ENCODE measurements around the gene C19orf25.

Gene C19orf25

GRCh38 chr19:1438035-1438932 lies 40.7 kb downstream of the C19orf25 start, which contains the start of gene RPS15:
TSS of gene RPS15 (plus strand) at chr19:1438396. CDS start at chr19:1438426, 30 bp downstream.
- H3K27me3 ChIP-seq (ENCODE audit: control insufficient read depth, insufficient read depth, low read length): no peaks in the 10 kb centered on the region

GRCh38 chr19:1437609-1438008 lies 41.4 kb downstream of the C19orf25 start:
- H3K36me3 ChIP-seq (ENCODE audit: control insufficient read depth, insufficient read depth, low read length): peaks cover 17% of the 10 kb centered on the region
- H3K9ac ChIP-seq (ENCODE audit: low read length): no peak overlapping the region
- no peaks in the 10 kb centered on the region for H3K27me3 ChIP-seq (ENCODE audit: control insufficient read depth, insufficient read depth, low read length)
- no peak overlapping the region for H3K4me3 ChIP-seq (ENCODE audit: low read length)
- peaks cover 10% of the 10 kb centered on the region for H3K4me1 ChIP-seq (ENCODE audit: control insufficient read depth, insufficient read depth, low read length)
- no peaks in the 10 kb centered on the region for H3K9me3 ChIP-seq (ENCODE audit: control insufficient read depth, low read length)

More at GRCh38 chr19:1438035-1438932, 40.7 kb downstream of the C19orf25 start, which contains the start of gene RPS15:
- Histone ChIP-seq H3K9me3 (ENCODE audit: control insufficient read depth, low read length) (no peaks in the 10 kb centered on the region), H3K4me1 (ENCODE audit: control insufficient read depth, insufficient read depth, low read length) (peaks cover 10% of the 10 kb centered on the region), H3K36me3 (ENCODE audit: control insufficient read depth, insufficient read depth, low read length) (peaks cover 17% of the 10 kb centered on the region), H3K9ac (ENCODE audit: low read length) (peak within 1 kb of the TSS; percentile 90), H3K4me3 (ENCODE audit: low read length) (peak within 1 kb of the TSS; percentile 72)

- no peak overlapping the region for H3K4me3 ChIP-seq (ENCODE audit: low read length)
- H3K4me1 ChIP-seq (ENCODE audit: control insufficient read depth, insufficient read depth, low read length): peaks cover 10% of the 10 kb centered on the region
- H3K9ac ChIP-seq (ENCODE audit: low read length): no peak overlapping the region
- peaks cover 3% of the 10 kb centered on the region for H3K36me3 ChIP-seq (ENCODE audit: control insufficient read depth, insufficient read depth, low read length)
- H3K9me3 ChIP-seq (ENCODE audit: control insufficient read depth, low read length): no peaks in the 10 kb centered on the region
- H3K27me3 ChIP-seq (ENCODE audit: control insufficient read depth, insufficient read depth, low read length): no peaks in the 10 kb centered on the region
These were observed 43.5 kb downstream of the C19orf25 start for GRCh38 chr19:1435378-1435989.

GRCh38 chr19:1434577-1435060 lies 44.4 kb downstream of the C19orf25 start:
- H3K27me3 ChIP-seq (ENCODE audit: control insufficient read depth, insufficient read depth, low read length): no peaks in the 10 kb centered on the region
- no peak overlapping the region for H3K9ac ChIP-seq (ENCODE audit: low read length)
- H3K36me3 ChIP-seq (ENCODE audit: control insufficient read depth, insufficient read depth, low read length): no peaks in the 10 kb centered on the region
- no peak overlapping the region for H3K4me3 ChIP-seq (ENCODE audit: low read length)
- no peaks in the 10 kb centered on the region for H3K9me3 ChIP-seq (ENCODE audit: control insufficient read depth, low read length)
- peaks cover 10% of the 10 kb centered on the region for H3K4me1 ChIP-seq (ENCODE audit: control insufficient read depth, insufficient read depth, low read length)

GRCh38 chr19:1434040-1434366 lies 45.0 kb downstream of the C19orf25 start:
- Histone ChIP-seq H3K36me3 (ENCODE audit: control insufficient read depth, insufficient read depth, low read length) (no peaks in the 10 kb centered on the region), H3K27me3 (ENCODE audit: control insufficient read depth, insufficient read depth, low read length) (no peaks in the 10 kb centered on the region)

GRCh38 chr19:1433119-1434039 lies 45.6 kb downstream of the C19orf25 start:
- H3K9ac ChIP-seq (ENCODE audit: low read length): no peak overlapping the region
- no peaks in the 10 kb centered on the region for H3K27me3 ChIP-seq (ENCODE audit: control insufficient read depth, insufficient read depth, low read length)
- no peak overlapping the region for H3K4me3 ChIP-seq (ENCODE audit: low read length)
- H3K36me3 ChIP-seq (ENCODE audit: control insufficient read depth, insufficient read depth, low read length): no peaks in the 10 kb centered on the region
- H3K4me1 ChIP-seq (ENCODE audit: control insufficient read depth, insufficient read depth, low read length): peaks cover 12% of the 10 kb centered on the region
- no peaks in the 10 kb centered on the region for H3K9me3 ChIP-seq (ENCODE audit: control insufficient read depth, low read length)

More at GRCh38 chr19:1434040-1434366, 45.0 kb downstream of the C19orf25 start:
- H3K9ac ChIP-seq (ENCODE audit: low read length): no peak overlapping the region
- no peaks in the 10 kb centered on the region for H3K9me3 ChIP-seq (ENCODE audit: control insufficient read depth, low read length)
- H3K4me1 ChIP-seq (ENCODE audit: control insufficient read depth, insufficient read depth, low read length): peaks cover 11% of the 10 kb centered on the region
- no peak overlapping the region for H3K4me3 ChIP-seq (ENCODE audit: low read length)

- H3K36me3 ChIP-seq (ENCODE audit: control insufficient read depth, insufficient read depth, low read length): no peaks in the 10 kb centered on the region
- no peak overlapping the region for H3K4me3 ChIP-seq (ENCODE audit: low read length)
- H3K27me3 ChIP-seq (ENCODE audit: control insufficient read depth, insufficient read depth, low read length): no peaks in the 10 kb centered on the region
- H3K9ac ChIP-seq (ENCODE audit: low read length): no peak overlapping the region
- no peaks in the 10 kb centered on the region for H3K9me3 ChIP-seq (ENCODE audit: control insufficient read depth, low read length)
- H3K4me1 ChIP-seq (ENCODE audit: control insufficient read depth, insufficient read depth, low read length): peaks cover 12% of the 10 kb centered on the region
These were observed 46.5 kb downstream of the C19orf25 start for GRCh38 chr19:1432507-1432887.

GRCh38 chr19:1431759-1432506 lies 47.1 kb downstream of the C19orf25 start:
- H3K27me3 ChIP-seq (ENCODE audit: control insufficient read depth, insufficient read depth, low read length): no peaks in the 10 kb centered on the region
- H3K4me1 ChIP-seq (ENCODE audit: control insufficient read depth, insufficient read depth, low read length): peaks cover 12% of the 10 kb centered on the region
- H3K36me3 ChIP-seq (ENCODE audit: control insufficient read depth, insufficient read depth, low read length): no peaks in the 10 kb centered on the region
- H3K4me3 ChIP-seq (ENCODE audit: low read length): no peak overlapping the region
- H3K9me3 ChIP-seq (ENCODE audit: control insufficient read depth, low read length): no peaks in the 10 kb centered on the region
- no peak overlapping the region for H3K9ac ChIP-seq (ENCODE audit: low read length)

- H3K36me3 ChIP-seq (ENCODE audit: control insufficient read depth, insufficient read depth, low read length): peaks cover 5% of the 10 kb centered on the region
- H3K9me3 ChIP-seq (ENCODE audit: control insufficient read depth, low read length): no peaks in the 10 kb centered on the region
- H3K27me3 ChIP-seq (ENCODE audit: control insufficient read depth, insufficient read depth, low read length): no peaks in the 10 kb centered on the region
- no peak overlapping the region for H3K9ac ChIP-seq (ENCODE audit: low read length)
- no peak overlapping the region for H3K4me3 ChIP-seq (ENCODE audit: low read length)
- H3K4me1 ChIP-seq (ENCODE audit: control insufficient read depth, insufficient read depth, low read length): peaks cover 12% of the 10 kb centered on the region
These were observed 48.8 kb downstream of the C19orf25 start for GRCh38 chr19:1430246-1430645.

- Histone ChIP-seq H3K9ac (ENCODE audit: low read length) (no peak overlapping the region), H3K4me1 (ENCODE audit: control insufficient read depth, insufficient read depth, low read length) (peaks cover 12% of the 10 kb centered on the region), H3K9me3 (ENCODE audit: control insufficient read depth, low read length) (no peaks in the 10 kb centered on the region), H3K4me3 (ENCODE audit: low read length) (no peak overlapping the region), H3K36me3 (ENCODE audit: control insufficient read depth, insufficient read depth, low read length) (peaks cover 8% of the 10 kb centered on the region), H3K27me3 (ENCODE audit: control insufficient read depth, insufficient read depth, low read length) (no peaks in the 10 kb centered on the region)
These were observed 49.3 kb downstream of the C19orf25 start for GRCh38 chr19:1429750-1430149.

GRCh38 chr19:1428738-1429391 lies 50.1 kb downstream of the C19orf25 start:
- Histone ChIP-seq H3K9me3 (ENCODE audit: control insufficient read depth, low read length) (no peaks in the 10 kb centered on the region), H3K36me3 (ENCODE audit: control insufficient read depth, insufficient read depth, low read length) (peaks cover 8% of the 10 kb centered on the region), H3K9ac (ENCODE audit: low read length) (no peak overlapping the region), H3K4me3 (ENCODE audit: low read length) (no peak overlapping the region), H3K4me1 (ENCODE audit: control insufficient read depth, insufficient read depth, low read length) (peaks cover 18% of the 10 kb centered on the region), H3K27me3 (ENCODE audit: control insufficient read depth, insufficient read depth, low read length) (no peaks in the 10 kb centered on the region)
